ENCODE measurements around the gene NT5C1B. TPM values are rescaled to one million over a fixed set of nuclear protein-coding genes. Genes with fewer than 3 reads are reported as not detected.

Gene NT5C1B
- total and polyA plus RNA-seq, 2 donors from 2014 or later = not detected

GRCh38 chr2:18584608-18584954 lies 4.8 kb downstream of the NT5C1B start:
- DNase-seq = peak in 1 of 5 donors; percentile 70
- intact Hi-C loops (cut with DNase I) = no loop called here
- H3K36me3 ChIP-seq (ENCODE audit: control insufficient read depth in 2 of 3, insufficient read depth in 3 of 3, low read length in 3 of 3) = no peaks in the 10 kb centered on the region

DNA sequence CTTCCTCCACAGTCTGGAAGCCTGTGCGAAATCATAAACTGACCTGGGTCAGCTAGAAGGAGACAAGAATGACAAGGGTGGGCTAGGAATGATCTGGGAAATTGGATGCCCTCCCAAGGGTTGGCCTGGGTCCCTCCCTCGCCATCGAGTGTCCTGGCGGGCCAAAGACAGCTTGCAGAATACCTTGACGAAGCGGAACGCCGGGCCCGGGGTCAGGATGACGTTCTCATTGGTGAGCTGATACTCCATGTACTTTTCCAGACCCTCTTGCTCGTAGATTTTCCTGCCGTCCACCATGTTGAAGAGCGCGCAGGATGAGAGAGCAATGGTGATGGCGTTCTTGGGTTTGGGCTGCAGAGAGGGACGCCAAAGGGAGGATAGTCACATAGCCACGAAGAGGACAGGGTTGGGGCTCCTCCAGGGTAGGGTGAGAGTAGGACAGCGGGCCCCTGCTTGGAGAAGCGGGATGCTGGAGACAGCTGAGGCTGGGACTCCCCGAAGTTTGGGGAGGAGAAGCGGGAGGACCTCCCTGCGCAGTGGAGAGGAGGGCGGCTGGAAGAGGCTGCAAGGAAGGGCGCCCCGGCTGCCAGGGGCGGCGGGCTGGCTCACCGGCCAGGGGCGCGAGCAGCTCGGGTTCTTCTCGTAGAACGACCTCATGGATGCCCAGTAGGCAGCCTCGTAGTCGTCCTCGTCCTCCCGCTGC lies 5.3 kb downstream of the NT5C1B start:
- no peak overlapping the region for H3K4me3 ChIP-seq (ENCODE audit: low read length in 3 of 3)
- DNase-seq = no peak

More at GRCh38 chr2:18584608-18584954, 4.8 kb downstream of the NT5C1B start:
- no peak for TF ChIP-seq CTCF (IDR thresholded peaks at IDR 0.05; ENCODE audit: borderline replicate concordance, extremely low read depth, insufficient read depth)
- no peak for FAIRE-seq
- no peaks in the 10 kb centered on the region for H3K4me1 ChIP-seq (ENCODE audit: control insufficient read depth in 2 of 3, insufficient read depth in 2 of 3, low read depth in 1 of 3, low read length in 3 of 3)
- H3K4me3 ChIP-seq (ENCODE audit: low read length in 3 of 3) = no peak overlapping the region
- H3K9me3 ChIP-seq (ENCODE audit: control insufficient read depth in 2 of 3, insufficient read depth in 1 of 3, low read length in 3 of 3) = peaks cover 0 to under 1% (median 0%) of the 10 kb centered on the region in 3 donors
- H3K27ac ChIP-seq (ENCODE audit: low read depth in 2 of 2, low read length in 2 of 2) = no peak overlapping the region
- no peaks in the 10 kb centered on the region for H3K27me3 ChIP-seq (ENCODE audit: control insufficient read depth, insufficient read depth, low read length)
- H3K9ac ChIP-seq (ENCODE audit: low read length in 3 of 3) = no peak overlapping the region

DNA sequence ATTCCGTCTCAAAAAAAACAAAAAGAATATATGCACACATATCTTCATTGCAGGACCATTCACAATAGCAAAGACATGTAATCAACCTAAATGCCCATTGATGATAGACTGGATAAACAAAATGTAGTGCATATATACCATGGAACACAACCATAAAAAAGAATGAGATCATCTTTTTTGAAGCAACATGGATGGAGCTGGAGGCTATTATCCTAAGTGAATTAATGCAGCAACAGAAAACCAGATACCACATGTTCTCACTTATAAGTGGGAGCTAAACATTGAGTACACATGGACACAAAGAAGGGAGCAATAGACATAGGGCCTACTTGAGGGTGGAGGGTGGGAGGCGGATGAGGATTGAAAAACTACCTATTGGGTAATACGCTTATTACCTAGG lies 8.8 kb downstream of the NT5C1B start:
- H3K4me1 ChIP-seq (ENCODE audit: control insufficient read depth in 2 of 3, insufficient read depth in 2 of 3, low read depth in 1 of 3, low read length in 3 of 3) = no peaks in the 10 kb centered on the region
- intact Hi-C loops (cut with DNase I) = no loop called here
- H3K9me3 ChIP-seq (ENCODE audit: control insufficient read depth in 2 of 3, insufficient read depth in 1 of 3, low read length in 3 of 3) = peaks cover 0 to 7% (median 0%) of the 10 kb centered on the region in 3 donors
- no peak overlapping the region for H3K27ac ChIP-seq (ENCODE audit: low read depth in 2 of 2, low read length in 2 of 2)
- H3K36me3 ChIP-seq (ENCODE audit: control insufficient read depth in 2 of 3, insufficient read depth in 3 of 3, low read length in 3 of 3) = no peaks in the 10 kb centered on the region
- no peak for DNase-seq
- FAIRE-seq = no peak
- H3K27me3 ChIP-seq (ENCODE audit: control insufficient read depth, insufficient read depth, low read length) = no peaks in the 10 kb centered on the region
- H3K4me3 ChIP-seq (ENCODE audit: low read length in 3 of 3) = no peak overlapping the region
- no peak overlapping the region for H3K9ac ChIP-seq (ENCODE audit: low read length in 3 of 3)
- TF ChIP-seq CTCF (IDR thresholded peaks at IDR 0.05; ENCODE audit: borderline replicate concordance, extremely low read depth, insufficient read depth) = no peak

More for the DNA sequence above, 5.3 kb downstream of the NT5C1B start:
- Histone ChIP-seq H3K4me1 (ENCODE audit: control insufficient read depth in 2 of 3, insufficient read depth in 2 of 3, low read depth in 1 of 3, low read length in 3 of 3) (no peaks in the 10 kb centered on the region), H3K27me3 (ENCODE audit: control insufficient read depth, insufficient read depth, low read length) (no peaks in the 10 kb centered on the region), H3K9me3 (ENCODE audit: control insufficient read depth in 2 of 3, insufficient read depth in 1 of 3, low read length in 3 of 3) (peaks cover 0 to 6% (median 0%) of the 10 kb centered on the region in 3 donors), H3K36me3 (ENCODE audit: control insufficient read depth in 2 of 3, insufficient read depth in 3 of 3, low read length in 3 of 3) (no peaks in the 10 kb centered on the region), H3K9ac (ENCODE audit: low read length in 3 of 3) (no peak overlapping the region), H3K27ac (ENCODE audit: low read depth in 2 of 2, low read length in 2 of 2) (no peak overlapping the region)
- no peak for TF ChIP-seq CTCF (IDR thresholded peaks at IDR 0.05; ENCODE audit: borderline replicate concordance, extremely low read depth, insufficient read depth)
- FAIRE-seq = no peak
- intact Hi-C loops (cut with DNase I) = no loop called here

Data from kidney (tissue), 14 donors.